DMS153 treated with DMSO at 0.1 percent for 48 hours (cell line): Measurements from ENCODE around the gene TSPO2.
A peak's percentile ranks its signal among the peaks of the same experiment; 100 is the strongest.

ENCODE experiments used
- DNase-seq: peaks from one replicate; lab custom pipeline; 2025; ENCODE audit not compliant: unreplicated experiment; lab: John Stamatoyannopoulos, UW

The TSPO2 gene

DNA sequence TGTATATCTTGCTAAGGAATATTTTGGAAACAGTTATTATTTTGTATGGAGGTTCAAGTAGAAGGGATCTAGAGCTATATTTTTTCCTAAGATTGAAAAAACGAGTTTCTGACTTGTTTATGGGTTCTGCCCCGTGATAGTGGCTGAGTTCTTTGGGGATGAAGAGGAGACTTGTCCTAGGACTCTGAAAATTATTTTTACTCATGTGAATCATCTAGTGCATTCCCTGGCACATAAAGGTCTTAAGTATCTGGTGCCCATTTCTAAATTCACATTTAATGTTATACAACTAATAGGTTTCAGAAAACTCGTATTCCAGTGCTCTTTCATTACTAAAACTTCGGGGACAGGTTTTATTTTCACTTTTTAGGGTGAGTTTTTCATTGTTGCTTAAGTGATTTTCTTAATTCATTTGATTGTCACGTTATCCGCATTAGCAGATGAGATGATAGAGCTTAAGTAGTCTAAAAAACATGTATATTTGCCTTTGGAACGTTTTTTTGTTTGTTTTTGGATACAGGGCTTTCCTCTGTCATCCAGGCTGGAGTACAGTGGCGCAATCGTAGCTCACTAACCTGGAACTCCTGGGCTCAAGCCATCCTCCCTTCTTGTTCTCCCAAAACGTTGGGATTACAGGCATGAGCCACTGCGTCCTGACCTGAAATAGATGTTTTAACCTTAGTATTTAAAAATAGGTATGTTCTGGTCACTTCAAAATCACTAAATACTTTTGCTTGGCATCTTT lies 32.6 kb downstream of the TSPO2 start:
- no peak for DNase-seq

DNA sequence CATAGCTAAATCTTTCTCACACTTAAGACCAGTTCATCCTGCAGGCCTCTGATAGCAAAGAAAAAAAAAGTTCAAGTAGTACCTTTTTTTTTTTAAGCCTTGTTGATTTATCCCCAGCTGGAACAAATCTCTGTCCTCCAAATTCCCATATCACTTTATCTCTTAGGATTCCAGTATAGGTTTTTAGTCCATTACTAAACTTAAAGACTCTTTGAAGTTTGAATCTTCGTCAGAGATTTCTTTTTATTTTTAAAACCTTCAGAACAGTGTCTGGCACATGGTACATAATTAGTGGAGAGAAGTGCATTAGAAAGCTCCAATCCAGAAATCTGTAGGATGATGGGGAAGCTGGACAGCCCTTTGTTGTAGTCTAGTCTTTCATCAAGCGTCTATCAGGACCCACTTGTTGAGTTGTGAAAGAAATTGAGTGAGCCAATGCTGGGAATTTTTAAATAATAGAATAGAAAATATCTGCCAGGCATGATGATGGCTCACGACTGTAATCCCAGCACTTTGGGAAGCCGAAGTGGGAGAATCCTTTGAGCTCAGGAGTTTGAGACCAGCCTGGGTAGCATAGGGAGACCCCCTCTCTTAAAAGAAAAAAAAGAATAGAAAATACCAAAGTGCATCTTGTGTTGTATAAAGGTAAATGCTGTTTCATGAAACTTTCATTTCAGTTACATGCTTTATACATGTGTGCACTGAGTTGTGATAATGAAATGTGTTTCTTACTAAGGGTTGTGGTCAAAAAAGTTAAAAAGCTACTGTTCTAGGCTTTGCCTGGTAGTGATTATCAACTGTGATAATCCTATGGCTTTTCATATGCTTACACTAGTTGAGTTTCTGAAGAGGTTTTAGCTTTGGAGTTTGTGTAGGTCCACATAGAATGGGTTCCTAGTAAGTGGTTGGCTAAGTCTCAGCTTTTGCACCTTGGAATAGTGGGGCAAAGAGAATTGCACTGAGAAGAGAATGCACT lies 33.7 kb downstream of the TSPO2 start:
- no peak for DNase-seq

DNA sequence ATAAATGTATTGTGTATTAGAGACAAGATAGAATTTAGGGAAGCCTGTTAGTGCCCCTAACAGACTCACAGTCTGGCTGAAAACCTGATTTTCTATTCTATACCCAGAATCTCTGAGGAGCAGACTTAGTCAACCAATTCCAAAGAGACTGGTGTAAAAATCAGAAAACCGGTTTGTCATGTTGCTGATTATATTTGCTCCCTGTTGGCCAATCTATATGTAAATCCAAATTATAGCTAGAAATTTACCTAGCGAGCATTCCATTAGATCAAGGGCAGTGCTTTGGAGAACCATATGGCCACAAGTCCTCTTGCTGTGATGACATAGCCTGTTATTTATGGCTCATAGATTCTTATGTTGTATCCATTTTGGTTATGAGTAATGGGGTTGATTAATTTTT lies 35.3 kb downstream of the TSPO2 start:
- no peak for DNase-seq

DNA sequence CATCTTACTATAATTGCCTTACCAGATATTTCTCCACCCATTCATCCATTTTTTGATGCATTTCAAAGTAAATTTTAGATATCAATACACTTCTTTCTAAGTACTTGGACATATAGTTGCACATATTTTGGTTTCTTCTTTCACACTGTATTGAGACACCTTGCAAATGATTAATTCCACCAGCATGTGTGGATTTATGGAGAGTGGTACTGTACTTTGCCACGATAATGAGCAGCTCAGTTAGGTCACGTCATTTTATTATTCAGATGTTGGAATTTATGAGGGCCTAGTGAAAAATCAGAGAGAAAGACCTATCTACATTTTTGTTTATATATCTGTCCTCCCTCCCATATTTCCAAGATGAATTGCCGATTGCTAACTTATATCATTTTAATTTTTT lies 35.8 kb downstream of the TSPO2 start:
- DNase-seq: no peak

DNA sequence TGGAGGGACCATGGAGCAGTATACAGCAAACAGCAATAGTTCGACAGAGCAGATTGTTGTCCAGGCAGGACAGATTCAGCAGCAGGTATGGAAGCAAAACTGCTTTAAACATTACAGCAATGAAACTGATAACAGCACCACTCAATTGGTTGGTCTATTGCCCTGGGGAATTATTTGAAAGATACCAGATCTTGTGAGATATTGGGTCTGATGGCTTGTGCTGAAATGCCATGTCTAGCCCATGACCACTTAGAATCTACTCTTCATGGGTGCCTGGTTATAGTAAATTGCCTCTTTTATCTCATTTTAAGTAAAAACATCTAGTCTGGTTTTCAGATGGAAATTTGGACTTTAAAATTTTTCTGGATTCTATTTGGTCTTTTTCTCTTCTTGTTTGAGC lies 36.8 kb downstream of the TSPO2 start:
- no peak for DNase-seq

DNA sequence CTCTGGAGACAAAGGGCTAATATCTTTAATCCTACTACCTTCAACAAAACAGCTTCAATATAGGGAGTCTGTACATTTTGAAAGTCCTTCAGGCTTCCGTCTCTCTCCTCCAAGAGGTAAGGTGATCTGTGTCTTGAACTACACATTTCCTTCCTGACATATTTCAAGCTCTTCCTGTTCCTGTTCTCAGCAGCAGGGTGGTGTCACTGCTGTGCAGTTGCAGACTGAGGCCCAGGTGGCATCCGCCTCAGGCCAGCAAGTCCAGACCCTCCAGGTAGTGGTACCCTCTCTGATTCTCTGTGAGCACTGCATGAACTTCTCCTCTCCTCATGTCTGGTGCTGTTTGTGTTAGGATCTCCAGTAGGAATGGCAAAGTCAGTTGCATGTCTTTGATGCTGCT lies 38.4 kb downstream of the TSPO2 start:
- no peak for DNase-seq

DNA sequence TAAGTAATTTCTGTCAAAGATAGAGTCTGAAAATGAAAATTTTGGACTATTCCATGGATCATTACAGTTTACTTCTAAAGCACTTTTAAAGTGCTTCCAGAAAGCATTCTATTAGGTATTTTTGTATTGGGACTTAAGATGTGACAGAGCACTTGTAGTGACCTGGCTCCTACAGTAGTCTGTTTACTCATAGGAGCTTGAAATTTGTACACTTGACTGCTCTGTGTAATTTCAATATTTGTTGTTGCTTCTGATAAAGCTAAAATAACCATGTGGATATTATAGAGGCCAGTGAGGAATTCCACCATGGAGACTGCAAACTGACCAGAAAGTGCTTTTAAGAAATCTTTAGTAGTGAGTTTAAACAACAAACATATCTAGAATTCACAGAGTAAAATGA lies 40.8 kb downstream of the TSPO2 start:
- DNase-seq: no peak

DNA sequence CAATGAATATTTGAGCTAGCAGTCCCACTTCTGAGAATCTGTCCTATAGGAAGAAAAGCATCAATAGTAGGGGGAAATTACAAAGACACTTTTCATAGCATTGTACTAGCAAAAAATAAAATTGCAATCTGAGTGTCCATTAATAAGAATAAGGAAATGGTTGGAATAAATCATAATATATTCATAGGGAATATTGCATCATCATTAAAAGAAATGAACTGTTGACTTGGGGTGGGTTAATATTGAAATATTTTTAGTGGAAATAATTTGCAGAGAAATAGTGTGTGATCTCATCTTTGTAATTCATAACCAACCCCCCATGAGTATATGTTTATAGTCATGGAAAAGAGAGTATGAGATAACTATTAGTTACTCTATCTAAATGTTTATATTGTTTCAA lies 42.9 kb downstream of the TSPO2 start:
- DNase-seq: no peak

DNA sequence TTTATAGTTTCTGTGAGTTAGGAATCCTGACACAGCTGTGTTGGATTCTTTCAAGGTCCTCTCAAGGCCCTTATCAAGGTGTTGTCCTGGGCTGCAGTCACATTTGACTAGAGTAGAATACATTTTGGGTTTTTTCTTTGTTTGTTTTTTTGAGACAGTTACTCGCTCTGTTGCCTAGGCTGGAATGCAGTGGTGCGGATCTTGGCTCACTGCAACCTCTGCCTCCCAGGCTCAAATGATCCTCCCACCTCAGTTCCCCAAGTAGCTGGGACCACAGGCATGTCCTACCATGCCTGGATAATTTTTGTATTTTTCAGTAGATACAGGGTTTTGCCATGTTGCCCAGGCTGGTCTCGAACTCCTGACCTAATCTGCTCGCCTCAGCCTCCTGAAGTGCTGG lies 46.2 kb downstream of the TSPO2 start:
- DNase-seq: no peak

DNA sequence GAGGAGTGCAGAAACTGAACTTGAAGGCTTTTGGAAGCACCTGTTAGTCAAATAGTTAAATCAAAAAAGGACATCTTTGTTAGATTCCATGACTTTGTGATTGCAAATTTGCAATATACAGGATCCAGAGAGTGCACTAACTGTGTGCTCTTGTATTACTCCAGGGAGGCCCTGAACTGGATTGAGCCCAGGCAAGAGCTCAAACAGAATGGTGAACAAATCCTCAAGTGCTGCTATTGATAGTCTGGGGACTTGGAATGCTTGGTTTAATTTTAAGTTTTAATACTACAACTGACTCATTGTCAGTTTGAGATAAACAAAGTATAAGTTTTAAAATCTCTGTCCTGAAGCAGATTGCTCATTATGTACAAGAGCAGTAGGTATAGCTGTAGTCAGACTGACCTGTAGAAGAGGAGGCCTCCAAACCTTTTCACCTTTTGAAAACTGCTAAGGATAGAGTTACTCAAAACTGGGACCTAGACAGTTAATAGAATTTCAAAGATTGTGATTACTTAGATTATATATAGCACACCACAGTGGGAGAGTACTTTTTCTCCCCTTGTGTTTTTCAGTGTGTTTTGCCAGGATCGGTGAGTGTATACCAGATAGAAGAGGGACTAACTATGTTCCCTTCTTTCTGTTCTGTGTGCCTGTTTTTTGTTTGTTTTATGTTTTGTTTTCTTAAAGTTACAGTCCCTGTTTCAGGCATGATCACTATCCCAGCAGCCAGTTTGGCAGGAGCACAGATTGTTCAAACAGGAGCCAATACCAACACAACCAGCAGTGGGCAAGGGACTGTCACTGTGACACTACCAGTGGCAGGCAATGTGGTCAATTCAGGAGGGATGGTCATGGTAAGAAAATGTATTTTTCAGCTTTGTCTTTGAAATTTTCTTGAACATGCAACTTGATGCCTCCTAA lies 48.8 kb downstream of the TSPO2 start:
- DNase-seq: no peak

DNA sequence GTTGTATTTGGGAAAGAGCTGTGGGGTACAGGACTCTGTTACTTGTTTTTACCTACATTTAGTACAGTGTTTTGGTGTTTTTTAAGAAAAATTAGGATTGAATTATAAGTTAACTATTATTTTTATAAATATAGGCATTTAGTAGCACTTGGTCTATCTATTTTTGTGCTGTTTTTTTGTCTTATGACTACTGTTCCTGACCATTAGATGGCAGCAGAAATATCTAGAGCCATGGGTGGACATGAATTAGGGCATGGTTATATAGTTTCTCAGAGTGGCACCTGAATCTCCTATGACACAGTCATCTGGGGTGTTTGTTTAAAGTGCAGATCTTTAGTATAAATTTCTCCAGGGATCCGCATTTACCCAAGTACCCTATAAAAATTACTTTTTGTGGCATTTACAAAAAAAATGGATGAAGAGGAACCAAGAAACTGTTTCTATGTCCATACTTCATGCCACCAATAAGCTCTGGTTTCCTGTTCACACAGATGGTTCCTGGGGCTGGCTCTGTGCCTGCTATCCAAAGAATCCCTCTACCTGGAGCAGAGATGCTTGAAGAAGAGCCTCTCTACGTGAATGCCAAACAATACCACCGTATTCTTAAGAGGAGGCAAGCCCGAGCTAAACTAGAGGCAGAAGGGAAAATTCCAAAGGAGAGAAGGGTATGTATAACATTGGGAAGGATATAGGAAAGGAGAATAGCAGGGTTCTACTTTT lies 50.3 kb downstream of the TSPO2 start:
- DNase-seq: peak; percentile 6

DNA sequence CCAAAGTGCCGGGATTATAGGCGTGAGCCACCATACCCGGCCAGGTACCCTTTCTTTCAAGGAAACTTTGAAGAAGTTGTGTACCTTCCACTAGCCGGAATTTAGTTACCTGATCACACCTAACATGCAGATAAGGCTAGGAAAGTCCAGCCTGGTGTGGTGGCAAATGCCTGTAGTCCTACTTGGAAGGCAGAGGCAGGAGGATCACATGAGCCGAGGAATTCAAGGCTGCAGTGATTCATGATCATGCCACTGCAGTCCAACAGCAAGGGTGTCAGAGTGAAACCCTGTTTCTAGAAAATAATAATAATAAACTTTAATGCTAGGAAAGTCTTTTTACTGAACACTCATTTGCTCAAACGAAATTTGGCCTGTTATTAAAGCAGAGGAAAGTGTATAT lies 51.5 kb downstream of the TSPO2 start:
- no peak for DNase-seq
